Stimulated activated CD8-positive, alpha-beta memory T cell treated with anti-CD3 and anti-CD28 coated beads, Interleukin-7, amount 100 ng/mL, for 1 hour (primary cell): ENCODE results near the gene UBAP2L.
"Not testable (repeated sequence)": the region's sequence is repeated elsewhere in the genome, so short reads cannot be mapped to it uniquely, and the experiment has no call there.

ENCODE experiments used
- DNase-seq, 2 donors: peaks; one replicate each; pipeline ENCODE4 v3.0.0-alpha.2; 2020; ENCODE audit warnings: low read depth in 2 of 2

The UBAP2L gene

DNA sequence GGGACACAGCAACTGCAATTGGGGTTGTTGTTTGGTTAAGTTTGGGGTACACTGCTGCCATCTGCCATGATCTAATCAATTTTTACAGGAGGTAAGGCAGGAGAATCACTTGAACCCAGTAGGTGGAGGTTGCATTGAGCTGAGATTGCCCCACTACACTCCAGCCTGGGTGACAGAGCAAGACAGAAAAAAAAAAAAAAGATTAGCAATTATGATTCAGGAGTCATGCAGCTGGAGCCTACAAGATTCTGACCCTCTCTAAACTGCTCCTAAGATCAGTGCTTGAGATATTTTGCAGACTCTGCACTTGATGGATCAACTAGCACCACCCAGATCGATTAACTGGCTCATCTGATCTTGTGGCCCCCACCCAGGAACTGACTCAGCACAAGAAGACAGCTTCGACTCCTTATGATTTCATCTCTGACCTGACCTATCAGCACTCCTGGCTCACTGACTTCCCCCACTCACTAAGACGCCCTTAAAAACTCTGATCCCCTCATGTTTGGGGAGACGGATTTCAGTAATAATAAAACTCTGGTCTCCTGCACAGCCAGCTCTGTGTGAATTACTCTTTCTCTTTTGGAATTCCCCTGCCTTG lies 87.0 kb downstream of the UBAP2L start:
- DNase-seq, result not testable (repeated sequence)

DNA sequence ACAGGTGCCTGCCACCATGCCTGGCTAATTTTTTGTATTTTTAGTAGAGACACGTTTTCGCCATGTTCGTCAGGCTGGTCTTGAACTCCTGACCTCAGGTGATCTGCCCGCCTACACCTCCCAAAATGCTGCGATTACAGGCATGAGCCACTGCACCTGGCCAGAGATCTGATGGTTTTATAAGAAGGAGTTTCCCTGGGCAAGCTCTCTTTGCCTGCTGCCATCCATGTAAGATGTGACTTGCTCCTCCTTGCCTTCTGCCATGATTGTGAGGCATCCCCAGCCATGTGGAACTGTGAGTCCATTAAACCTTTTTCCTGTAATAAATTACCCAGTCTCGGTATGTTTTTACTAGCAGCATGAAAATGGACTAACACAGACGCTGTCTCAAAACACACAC lies 88.4 kb downstream of the UBAP2L start:
- not testable (repeated sequence) for DNase-seq

DNA sequence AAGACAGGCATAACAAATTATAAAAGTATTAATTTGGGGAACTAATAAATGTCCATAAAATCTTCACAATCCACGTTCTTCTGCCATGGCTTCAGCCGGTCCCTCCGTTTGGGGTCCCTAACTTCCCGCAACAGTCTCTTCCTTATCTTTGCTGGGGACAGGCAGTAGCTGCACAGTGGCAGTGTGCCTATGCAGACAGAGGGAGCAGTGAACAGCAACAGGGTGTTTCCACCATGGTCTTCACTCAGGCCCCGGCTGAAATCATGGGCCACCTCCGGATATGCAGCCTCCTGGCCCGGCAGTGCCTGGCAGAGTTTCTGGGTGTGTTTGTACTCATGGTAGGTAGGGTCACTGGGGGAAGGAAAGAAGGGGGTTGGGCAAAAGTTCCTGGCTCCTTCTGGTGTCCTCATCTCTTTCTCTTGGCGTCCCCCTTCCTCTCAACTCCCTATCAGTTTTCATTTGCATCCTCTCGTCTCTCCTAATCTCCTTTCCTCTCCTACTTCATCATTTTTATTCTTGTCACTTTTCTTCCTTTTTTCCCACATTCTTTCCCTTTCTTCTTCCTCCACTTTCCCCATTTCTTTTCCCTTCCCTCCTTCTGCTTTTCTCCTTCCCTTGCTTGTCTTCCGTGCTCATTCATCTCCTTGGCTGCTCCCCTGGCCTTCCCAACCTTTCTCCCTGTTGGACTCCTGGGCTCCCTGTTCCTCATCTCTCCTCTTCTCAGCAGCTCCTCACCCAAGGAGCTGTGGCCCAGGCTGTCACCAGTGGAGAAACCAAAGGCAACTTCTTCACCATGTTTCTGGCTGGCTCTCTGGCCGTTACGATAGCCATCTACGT lies 91.7 kb downstream of the UBAP2L start:
- DNase-seq, result not testable (repeated sequence)

DNA sequence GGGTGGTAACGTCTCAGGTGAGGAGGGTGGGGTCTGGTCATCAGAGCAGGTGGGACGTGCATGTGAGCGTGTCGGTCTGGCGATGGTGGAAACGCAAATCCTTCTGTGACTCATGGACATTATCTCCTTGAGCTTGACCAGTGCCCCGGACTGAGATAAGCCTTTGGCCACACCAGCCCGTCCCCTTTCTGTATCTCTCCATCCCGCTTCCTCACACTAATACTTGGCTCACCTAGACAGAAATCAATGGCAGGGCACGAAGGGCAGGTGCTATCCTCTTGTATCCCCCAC lies 92.3 kb downstream of the UBAP2L start:
- DNase-seq, result no peak

DNA sequence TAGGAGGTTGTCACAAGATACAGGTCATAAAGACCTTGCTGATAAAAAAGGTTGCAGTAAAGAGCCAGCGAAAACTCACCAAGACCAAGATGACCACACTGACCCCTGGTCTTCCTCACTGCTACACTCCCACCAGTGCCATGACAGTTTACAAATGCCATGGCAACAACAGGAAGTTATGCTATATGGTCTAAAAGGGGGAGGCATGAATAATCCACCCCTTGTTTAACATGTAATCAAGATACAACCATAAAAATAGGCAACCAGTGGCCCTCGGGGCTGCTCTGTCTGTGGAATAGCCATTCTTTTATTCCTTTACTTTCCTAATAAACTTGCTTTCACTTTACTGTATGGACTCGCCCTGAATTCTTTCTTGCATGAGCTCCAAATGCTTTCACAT lies 93.5 kb downstream of the UBAP2L start:
- DNase-seq, result not testable (repeated sequence)

DNA sequence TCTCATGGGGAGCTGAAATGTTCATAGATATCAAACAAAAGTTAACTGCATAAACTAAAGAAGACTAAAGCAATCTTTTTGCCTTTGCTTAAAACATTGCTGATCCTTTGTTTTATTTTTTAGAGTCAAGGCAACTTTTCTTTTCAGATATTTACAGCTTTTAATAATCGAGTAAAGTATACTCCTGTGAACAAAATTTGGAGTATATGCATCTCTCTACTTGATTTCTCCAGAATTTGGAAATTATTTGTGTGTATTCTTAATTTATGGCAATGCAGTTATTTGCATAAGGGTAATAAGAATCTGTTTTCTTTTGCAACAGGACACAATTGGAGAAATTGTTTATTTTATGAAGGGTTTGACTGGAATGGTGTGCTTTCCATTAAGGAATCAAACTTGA lies 95.9 kb downstream of the UBAP2L start:
- no peak for DNase-seq

DNA sequence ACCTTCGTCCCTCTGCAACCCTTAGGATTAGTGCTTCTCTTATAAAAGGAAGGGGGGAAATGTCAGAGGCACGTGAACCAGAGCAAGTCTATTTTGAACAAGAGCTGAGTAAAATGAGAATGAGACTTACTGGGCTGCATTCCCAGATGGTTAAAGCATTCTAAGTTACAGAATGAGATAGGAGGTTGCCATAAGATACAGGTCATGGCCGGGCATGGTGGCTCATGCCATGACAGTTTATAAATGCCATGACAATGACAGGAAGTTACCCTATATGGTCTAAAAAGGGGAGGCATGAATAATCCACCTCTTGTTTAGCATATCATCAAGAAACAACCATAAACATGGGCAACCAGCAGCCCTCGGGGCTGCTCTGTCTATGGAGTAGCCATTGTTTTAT lies 97.6 kb downstream of the UBAP2L start:
- no peak for DNase-seq
